ENCODE data around the gene MYZAP.

DNA sequence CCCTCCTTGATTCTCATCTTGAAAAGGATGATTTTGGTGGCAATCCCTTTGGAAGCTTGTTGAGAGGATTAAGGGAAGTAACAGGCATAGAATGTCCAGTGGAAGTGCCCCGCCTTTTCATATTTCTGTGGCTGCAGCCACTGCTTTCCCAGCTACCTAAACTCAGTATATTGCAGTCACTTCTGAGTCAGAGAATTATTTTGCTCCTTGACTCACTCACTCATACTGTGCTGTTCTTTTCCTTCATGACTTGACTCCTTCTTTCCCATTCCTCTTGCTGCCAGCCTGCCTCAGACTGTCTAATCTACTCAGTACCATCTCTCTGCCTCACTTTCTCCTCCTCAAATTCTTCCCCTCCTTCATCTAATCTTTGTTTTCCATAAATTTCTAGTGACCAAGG lies 88.3 kb downstream of the MYZAP start:
- TF ChIP-seq TAF1 (IDR thresholded peaks at IDR 0.05; ENCODE audit: borderline replicate concordance, low read depth, low read length), result no peak
- TF ChIP-seq, protein P1, sequence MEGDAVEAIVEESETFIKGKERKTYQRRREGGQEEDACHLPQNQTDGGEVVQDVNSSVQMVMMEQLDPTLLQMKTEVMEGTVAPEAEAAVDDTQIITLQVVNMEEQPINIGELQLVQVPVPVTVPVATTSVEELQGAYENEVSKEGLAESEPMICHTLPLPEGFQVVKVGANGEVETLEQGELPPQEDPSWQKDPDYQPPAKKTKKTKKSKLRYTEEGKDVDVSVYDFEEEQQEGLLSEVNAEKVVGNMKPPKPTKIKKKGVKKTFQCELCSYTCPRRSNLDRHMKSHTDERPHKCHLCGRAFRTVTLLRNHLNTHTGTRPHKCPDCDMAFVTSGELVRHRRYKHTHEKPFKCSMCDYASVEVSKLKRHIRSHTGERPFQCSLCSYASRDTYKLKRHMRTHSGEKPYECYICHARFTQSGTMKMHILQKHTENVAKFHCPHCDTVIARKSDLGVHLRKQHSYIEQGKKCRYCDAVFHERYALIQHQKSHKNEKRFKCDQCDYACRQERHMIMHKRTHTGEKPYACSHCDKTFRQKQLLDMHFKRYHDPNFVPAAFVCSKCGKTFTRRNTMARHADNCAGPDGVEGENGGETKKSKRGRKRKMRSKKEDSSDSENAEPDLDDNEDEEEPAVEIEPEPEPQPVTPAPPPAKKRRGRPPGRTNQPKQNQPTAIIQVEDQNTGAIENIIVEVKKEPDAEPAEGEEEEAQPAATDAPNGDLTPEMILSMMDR (IDR thresholded peaks at IDR 0.05), result no peak
- no peak for TF ChIP-seq RAD21 (IDR thresholded peaks at IDR 0.05; ENCODE audit: low read length)
- TF ChIP-seq JUND (IDR thresholded peaks at IDR 0.05), result no peak
- TF ChIP-seq, protein P2, sequence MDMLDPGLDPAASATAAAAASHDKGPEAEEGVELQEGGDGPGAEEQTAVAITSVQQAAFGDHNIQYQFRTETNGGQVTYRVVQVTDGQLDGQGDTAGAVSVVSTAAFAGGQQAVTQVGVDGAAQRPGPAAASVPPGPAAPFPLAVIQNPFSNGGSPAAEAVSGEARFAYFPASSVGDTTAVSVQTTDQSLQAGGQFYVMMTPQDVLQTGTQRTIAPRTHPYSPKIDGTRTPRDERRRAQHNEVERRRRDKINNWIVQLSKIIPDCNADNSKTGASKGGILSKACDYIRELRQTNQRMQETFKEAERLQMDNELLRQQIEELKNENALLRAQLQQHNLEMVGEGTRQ (IDR thresholded peaks at IDR 0.05; ENCODE audit: borderline replicate concordance, low read depth, low read length), result no peak
- TF ChIP-seq, protein P3, sequence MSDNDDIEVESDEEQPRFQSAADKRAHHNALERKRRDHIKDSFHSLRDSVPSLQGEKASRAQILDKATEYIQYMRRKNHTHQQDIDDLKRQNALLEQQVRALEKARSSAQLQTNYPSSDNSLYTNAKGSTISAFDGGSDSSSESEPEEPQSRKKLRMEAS (IDR thresholded peaks at IDR 0.05; ENCODE audit: low read depth), result no peak

Data from SK-N-SH (cell line).